Measurements from ENCODE around the gene NFE2L3. TPM values are rescaled to one million over a fixed set of nuclear protein-coding genes. Genes with fewer than 3 reads are reported as not detected.
A peak's percentile ranks its signal among the peaks of the same experiment; 100 is the strongest.

NFE2L3 gene
- total RNA-seq, 1 donor, result 0.18 TPM

DNA sequence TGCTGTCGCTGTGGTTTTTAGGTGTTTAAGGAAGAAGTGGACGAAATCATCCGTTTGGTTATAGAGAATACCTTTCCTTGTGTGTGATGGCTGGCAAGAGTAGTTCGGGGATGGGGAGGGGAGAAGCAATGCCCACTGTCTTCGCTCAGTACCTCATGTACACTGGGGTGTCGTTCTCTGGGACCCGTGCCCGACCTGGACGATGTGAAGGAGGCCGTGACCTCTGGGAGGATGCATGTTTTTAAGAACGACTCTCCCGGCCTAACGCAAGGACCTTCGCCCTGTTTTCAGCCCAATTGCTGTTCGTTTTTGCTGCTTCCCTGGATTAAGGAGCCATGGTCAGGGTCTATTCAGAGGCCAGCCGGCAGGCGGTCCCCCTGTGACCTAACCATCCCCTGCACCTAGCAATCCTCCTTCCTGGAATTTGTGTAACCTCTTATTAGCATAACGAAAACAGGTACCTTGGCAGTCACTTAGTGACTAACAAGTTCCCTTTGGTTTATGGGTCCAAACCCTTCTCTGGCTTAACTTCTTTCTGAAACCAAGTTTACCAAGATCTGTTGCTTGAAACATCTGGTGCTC is 1.3 kb downstream of the NFE2L3 start:
- no peak overlapping the region for H3K4me3 ChIP-seq (ENCODE audit: low read depth, low read length)
- TF ChIP-seq CTCF (IDR thresholded peaks at IDR 0.05; ENCODE audit: insufficient read depth, low read length), result no peak
- no peak for DNase-seq (ENCODE audit: low read depth)

GRCh38 chr7:26153823-26154783 is 2.1 kb downstream of the NFE2L3 start:
- H3K4me3 ChIP-seq (ENCODE audit: low read depth, low read length), result no peak overlapping the region
- DNase-seq (ENCODE audit: low read depth), result no peak
- no peak for TF ChIP-seq CTCF (IDR thresholded peaks at IDR 0.05; ENCODE audit: insufficient read depth, low read length)

DNA sequence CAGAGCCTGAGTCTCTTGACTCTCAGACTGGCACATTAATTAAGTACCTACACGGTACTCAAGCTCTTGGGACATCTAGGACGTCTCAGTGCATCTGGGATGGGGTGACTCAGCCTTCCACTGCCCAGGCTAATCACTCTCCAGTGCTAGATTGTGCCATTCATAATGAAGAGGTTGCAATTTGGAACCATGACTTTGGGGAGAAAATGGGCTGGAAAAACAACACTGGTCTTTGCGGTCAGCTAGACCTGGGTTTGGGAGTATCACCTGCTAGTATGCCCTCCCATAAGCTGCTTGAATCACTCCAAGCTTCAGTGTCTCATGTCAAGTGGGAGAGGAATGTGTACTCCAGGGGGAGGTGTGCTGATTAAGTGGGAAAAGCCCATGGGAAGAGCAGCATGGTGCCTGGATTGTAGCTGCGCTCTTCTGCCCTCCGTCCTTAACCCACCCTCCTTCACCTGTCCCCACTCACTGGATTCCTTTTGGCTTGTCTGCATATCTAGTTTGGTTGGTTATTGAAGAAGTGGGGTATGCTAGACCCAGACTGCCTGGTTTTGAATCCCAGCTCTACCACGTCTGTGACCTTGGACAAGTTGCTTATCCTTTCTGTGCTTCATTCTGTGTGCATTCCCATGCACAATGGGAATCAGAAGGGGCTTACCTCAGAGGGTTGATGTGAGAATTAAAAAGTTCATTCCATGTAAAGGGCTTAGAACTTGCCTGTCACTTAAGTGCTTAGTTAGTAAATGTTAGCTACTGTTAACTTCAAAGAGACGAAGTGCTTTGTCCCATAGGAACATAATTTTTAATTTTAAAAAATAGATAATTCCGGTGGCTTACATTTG is 3.8 kb downstream of the NFE2L3 start:
- no peak for TF ChIP-seq CTCF (IDR thresholded peaks at IDR 0.05; ENCODE audit: insufficient read depth, low read length)
- H3K4me3 ChIP-seq (ENCODE audit: low read depth, low read length), result peak overlapping the region; percentile 34

DNA sequence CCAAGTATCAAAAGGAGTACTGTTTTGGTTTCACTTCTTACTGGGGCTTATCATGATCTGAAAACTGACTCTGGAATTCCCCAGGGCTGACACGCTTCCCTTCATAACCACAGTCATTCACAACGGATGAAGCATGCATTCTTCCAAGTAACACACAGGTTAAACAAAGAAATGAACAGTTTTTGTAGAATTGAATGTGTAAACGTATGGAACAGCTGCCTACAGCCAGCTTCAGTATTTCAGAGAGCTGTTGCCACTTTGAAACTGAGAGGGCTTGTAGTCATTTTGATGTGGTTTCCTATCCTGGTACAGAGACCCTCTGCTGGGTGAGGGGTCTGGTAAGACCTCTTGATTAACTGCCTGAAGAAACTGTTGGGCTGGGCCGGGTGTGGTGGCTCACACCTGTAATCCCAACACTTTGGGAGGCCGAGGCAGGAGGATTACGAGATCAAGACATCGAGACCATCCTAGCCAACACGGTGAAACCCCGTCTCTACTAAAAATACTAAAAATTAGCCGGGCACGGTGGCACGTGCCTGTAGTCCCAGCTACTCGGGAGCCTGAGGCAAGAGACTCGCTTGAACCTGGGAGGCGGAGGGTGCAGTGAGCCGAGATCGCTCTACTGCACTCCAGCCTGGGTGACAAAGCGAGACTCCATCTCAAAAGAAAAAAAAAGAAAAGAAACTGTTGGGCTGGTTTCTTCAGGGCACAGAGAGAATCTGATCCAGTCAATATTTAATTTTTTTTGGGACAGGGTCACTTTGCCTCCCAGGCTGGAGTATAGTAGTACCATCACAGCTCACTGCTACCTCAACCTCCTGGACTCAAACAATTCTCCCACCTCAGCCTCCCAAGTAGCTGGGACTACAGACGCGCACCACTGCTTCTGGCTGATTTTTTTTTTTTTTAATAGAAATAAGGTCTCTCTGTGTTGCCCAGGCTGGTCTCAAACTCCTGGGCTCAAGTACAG is 4.7 kb downstream of the NFE2L3 start:
- H3K4me3 ChIP-seq (ENCODE audit: low read depth, low read length), result no peak overlapping the region
- TF ChIP-seq CTCF (IDR thresholded peaks at IDR 0.05; ENCODE audit: insufficient read depth, low read length), result no peak
- DNase-seq (ENCODE audit: low read depth), result peak; percentile 90

More for the DNA sequence above, 3.8 kb downstream of the NFE2L3 start:
- peak; percentile 23 for DNase-seq (ENCODE audit: low read depth)

- DNase-seq (ENCODE audit: low read depth), result no peak
- no peak overlapping the region for H3K4me3 ChIP-seq (ENCODE audit: low read depth, low read length)
- TF ChIP-seq CTCF (IDR thresholded peaks at IDR 0.05; ENCODE audit: insufficient read depth, low read length), result no peak
These were observed 5.6 kb downstream of the NFE2L3 start for GRCh38 chr7:26157520-26158105.

Data from fibroblast of the aortic adventitia (primary cell).